ENCODE measurements around the gene DCLRE1B.

Gene DCLRE1B

GRCh38 chr1:113928187-113928930 lies 23.2 kb downstream of the DCLRE1B start:
- DNase-seq (ENCODE audit: low read depth) = no peak

GRCh38 chr1:113928941-113929749 lies 24.0 kb downstream of the DCLRE1B start, which contains the start of gene HIPK1:
HIPK1 (plus strand) TSS chr1:113929324.
- peak; percentile 57 for DNase-seq (ENCODE audit: low read depth)

DNA sequence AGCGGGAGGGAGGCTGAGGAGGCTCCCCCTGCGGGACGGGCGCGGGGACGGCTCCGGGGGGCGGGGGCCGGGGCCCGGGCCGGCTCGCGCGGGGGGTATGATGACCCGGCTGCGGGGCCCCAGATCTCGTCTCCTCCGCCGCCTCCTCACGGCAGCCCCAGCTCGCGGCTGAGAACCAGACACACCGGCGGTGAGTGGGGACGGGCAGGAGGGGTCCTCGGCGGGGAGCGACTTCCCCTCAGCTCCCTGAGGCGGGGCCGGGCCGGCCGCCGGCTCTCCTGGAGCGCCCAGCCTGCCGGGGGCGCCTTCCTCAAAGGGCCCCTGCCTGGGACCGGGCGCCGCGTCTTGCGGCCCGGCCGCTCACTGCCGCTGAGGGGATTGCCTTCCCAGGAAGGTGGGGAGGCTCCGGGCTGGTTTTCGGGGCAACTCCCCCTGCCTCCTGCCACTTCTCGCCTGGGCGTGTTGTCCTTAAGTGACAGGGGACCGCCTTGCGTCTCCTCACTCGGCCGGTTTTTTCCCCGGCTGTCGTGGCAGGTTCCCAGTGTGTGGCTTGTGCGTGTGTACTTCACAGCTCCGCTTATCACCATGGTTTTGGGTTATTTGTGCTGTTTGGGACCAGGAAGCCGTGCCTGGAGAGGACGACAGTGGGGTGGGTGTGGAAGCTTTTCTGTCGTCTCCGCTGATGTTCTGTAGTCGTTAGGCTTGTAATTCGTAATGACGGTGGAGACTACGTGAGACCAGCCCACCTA lies 24.8 kb downstream of the DCLRE1B start:
- no peak for DNase-seq (ENCODE audit: low read depth)

DNA sequence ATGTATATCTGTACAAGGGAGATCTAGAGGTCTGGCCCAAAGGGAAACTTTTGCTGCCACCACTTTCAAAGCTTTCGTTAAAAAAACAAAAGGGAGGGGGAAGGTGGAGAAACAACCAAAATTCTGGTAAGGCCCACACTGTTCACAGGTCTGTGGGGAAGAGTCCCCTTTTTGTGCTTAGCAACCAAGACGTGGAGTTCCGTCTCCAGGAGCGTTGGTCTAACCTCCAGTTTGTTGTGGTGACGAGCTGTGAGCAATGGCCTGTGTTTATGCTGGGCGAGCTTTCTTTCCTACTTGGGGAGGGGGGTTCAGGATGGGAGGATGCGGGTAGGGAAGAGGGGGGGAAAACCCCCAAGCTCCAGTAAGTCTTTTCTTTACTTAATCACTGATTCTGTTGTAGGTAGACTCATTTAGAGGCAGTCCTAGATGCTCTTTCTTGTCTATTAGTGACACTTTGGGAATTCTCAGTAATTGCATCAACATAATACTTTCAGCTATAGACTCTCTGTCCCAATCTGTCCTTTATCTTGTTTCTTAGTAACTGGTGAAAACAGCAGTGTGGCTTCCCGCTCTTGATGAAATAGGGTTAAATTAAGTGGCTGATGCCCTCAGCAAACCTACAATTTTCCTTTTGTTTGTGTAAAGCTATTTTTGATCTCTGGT lies 25.5 kb downstream of the DCLRE1B start:
- DNase-seq (ENCODE audit: low read depth) = no peak

GRCh38 chr1:113931451-113931851 lies 26.3 kb downstream of the DCLRE1B start:
- no peak for DNase-seq (ENCODE audit: low read depth)

GRCh38 chr1:113934006-113934405 lies 28.9 kb downstream of the DCLRE1B start:
- DNase-seq (ENCODE audit: low read depth) = no peak

DNA sequence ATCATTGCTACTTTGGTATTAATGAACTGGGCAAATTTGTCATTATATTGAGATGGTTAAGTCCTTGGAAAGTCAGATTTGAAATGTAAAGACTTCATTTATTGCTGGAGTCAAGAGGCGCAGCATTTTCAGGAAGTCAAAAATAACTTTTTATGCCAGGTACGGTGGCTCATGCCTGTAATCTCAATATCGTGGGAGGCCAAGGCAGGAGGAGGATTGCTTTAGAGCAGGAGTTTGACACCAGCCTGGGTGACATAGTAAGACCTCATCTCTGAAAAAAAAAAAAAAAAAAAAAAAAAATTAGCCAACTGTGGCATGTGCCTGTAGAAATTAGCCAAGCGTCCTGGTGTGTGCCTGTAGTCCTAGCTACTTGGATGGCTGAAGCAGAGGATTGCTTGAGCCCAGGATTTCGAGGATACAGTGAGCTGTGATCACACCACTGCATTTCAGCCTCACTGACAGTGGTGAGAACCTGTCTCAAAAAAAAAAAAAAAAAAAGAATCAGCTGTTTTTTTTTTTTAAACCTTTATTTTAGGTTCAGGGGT lies 29.5 kb downstream of the DCLRE1B start:
- no peak for DNase-seq (ENCODE audit: low read depth)

DNA sequence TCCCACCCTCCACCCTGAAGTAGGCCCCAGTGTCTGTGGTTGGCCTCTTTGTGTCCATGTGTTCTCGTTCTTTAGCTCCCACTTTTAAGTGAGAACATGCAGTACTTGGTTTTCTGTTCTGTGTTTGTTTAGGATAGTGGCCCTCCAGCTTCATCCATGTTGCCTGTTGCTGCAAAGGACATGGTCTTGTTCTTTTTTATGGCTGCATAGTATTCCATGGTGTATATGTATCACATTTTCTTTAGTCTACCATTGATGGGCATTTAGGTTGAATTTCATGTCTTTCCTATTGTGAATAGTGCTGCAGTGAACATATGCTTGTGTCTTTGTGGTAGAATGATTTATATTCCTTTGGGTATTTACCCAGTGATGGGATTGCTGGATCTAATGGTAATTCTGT lies 30.1 kb downstream of the DCLRE1B start:
- no peak for DNase-seq (ENCODE audit: low read depth)

- no peak for DNase-seq (ENCODE audit: low read depth)
Measured at GRCh38 chr1:113935970-113936369, 30.8 kb downstream of the DCLRE1B start.

GRCh38 chr1:113937146-113937545 lies 32.0 kb downstream of the DCLRE1B start:
- no peak for DNase-seq (ENCODE audit: low read depth)

- DNase-seq (ENCODE audit: low read depth) = no peak
Measured at GRCh38 chr1:113938192-113938591, 33.1 kb downstream of the DCLRE1B start.

- no peak for DNase-seq (ENCODE audit: low read depth)
Measured at GRCh38 chr1:113940365-113941244, 35.5 kb downstream of the DCLRE1B start.

- DNase-seq (ENCODE audit: low read depth) = no peak
Measured at GRCh38 chr1:113941245-113941559, 36.1 kb downstream of the DCLRE1B start.

DNA sequence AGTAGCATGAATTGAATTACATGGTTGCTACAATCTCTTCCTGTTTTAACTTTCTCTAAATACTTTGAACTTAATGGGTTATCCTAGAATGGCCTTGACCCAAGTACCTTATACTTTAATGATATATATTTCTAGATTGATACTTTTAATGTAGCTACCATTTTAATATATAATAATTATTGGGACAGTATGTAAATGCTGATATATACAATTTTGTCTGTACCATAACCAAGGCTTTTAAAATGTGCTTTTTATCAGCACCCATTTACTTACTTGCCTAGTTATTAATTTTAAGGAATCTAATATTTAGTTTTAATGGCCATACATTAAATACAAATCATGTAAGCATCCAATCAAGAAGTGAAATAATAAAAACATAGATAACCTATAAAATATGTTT lies 37.4 kb downstream of the DCLRE1B start:
- no peak for DNase-seq (ENCODE audit: low read depth)

DNA sequence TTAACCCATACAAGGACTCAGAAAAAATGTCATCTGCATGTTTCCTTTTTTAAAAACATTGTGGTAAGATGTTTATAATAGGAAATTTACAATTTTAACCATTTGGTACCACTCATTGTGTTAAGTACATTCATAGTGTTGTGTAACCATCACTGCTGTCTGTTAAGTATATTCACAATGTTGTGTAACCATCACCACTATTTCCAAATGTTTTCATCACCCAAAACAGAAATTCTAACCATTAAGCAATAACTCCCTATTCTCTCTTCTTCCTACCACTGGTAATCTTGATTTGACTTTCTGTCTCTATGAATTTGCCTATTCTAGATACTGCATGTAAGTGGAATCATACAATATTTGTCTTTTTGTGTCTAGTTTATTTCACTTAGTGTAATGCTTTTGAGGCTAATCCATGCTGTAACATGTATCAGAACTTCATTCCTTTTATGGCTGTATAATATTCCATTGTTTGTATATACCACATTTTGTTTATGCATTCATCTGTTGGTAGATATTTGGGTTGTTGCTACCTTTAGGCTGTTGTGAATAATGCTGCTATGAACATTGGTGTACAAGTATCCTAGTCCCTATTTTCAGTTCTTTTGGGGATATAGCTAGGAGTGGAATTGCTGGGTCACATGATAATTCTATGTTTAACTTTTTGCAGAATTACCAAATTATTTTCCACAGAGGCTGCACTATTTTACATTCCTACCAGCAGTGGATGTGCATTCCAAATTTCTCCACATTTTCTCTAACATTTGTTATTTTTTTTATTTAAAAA lies 38.1 kb downstream of the DCLRE1B start:
- no peak for DNase-seq (ENCODE audit: low read depth)

GRCh38 chr1:113945329-113945728 lies 40.2 kb downstream of the DCLRE1B start:
- no peak for DNase-seq (ENCODE audit: low read depth)

GRCh38 chr1:113946112-113946511 lies 41.0 kb downstream of the DCLRE1B start:
- no peak for DNase-seq (ENCODE audit: low read depth)

- DNase-seq (ENCODE audit: low read depth) = no peak
Measured at GRCh38 chr1:113946678-113947387, 41.7 kb downstream of the DCLRE1B start.

- DNase-seq (ENCODE audit: low read depth) = no peak
Measured at GRCh38 chr1:113947388-113948107, 42.4 kb downstream of the DCLRE1B start.
